ENCODE results near the gene SLC35G2. TPM values are rescaled to one million over a fixed set of nuclear protein-coding genes. Genes with fewer than 3 reads are reported as not detected.
"Not testable (repeated sequence)": the region's sequence is repeated elsewhere in the genome, so short reads cannot be mapped to it uniquely, and the experiment has no call there.

SLC35G2 gene
- polyA plus RNA-seq, 1 donor = 1.7 TPM

DNA sequence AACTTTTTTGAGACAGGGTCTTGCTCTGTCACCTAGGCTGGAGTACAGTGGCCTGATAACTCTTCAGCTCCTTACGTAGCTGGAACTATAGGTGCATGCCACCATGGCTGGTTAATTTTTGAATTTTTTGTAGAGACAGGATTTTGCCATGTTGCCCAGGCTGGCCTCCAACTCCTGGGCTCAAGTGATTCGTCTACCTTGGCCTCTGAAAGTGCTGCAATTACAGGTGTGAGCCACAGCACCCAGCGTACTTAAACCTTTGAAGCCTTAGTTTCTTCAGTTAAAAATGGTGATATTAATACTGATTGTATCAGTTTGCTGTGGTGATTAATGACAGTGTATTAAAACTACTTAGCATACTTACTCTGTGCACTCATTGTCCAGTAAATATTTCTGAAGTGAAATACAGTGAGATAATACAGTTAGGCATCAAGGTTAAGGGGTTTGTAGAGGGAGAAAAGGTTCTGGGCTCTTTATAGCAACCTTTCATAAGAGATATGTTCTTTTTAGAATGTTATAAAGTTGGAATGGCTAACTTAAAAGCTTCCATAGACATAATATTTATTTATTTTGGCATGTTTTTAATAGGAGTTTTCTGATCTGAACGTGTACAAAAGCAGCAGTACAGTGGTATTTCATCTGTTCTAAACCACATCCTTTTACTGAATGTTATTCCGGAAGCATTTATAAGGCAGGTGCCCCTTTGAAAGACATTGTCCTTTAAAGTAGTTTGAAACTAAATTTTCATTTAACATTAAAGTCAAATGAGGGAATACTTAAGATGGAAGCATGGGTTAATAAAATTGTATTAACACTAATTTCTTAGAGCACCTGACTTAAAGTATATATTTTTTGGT, 66.7 kb downstream of the SLC35G2 start:
- no peak for DNase-seq (ENCODE audit: low read depth)

DNA sequence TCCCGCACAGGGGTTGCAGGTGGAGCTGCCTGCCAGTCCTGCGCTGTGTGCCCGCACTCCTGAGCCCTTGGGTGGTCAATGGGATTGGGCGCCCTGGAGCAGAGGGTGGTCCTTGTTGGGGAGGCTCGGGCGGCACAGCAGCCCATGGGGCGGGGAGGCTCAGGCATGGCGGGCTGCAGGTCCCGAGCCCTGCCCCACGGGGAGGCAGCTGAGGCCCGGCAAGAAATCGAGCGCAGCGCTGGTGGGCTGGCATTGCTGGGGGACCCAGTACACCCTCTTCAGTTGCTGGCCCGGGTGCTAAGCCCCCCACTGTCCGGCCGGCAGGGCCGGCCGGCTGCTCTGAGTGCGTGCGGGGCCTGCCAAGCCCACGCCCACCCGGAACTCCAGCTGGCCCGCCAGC, 71.0 kb downstream of the SLC35G2 start:
- no peak for DNase-seq (ENCODE audit: low read depth)

DNA sequence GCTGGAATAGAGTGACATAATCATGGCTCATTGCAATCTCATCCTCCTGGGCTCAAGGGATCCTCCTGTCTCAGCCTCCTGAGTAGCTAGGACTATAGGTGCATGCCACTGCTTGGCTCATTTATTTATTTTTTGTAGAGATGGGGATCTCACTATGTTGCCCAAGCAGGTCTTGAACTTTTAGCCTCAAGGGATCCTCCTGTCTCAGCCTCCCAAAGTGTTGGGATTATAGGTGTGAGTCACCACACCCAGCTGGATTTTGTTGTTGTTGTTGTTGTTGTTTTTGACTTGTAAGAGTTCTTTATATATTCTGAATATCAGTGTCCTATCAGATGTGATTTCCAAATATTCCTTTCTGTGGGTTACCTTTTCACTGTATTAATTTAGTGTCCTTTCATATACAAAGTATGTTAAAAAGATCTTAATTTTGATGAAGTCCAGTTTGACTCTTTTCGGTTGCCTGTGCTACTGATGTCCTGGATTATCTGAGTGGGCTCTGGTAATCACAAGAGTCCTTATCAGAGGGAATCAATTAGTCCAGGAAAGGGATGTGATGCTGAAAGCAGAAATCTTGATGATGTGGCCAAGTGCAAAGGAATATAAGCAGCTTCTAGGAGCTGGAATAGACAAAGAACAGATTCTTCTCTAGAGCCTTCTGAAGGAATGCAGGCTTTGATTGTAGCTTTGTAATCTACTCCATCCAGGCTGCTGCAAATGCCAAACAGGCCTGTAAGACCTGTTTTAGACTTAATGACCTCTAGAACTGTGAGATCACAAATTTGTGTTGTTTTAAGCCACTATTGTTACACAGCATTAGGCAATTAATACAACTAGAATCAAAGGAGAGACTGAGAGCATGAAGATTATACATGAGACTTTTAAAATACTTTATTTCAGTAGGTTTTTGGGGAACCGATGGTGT, 73.3 kb downstream of the SLC35G2 start:
- DNase-seq (ENCODE audit: low read depth) = no peak

DNA sequence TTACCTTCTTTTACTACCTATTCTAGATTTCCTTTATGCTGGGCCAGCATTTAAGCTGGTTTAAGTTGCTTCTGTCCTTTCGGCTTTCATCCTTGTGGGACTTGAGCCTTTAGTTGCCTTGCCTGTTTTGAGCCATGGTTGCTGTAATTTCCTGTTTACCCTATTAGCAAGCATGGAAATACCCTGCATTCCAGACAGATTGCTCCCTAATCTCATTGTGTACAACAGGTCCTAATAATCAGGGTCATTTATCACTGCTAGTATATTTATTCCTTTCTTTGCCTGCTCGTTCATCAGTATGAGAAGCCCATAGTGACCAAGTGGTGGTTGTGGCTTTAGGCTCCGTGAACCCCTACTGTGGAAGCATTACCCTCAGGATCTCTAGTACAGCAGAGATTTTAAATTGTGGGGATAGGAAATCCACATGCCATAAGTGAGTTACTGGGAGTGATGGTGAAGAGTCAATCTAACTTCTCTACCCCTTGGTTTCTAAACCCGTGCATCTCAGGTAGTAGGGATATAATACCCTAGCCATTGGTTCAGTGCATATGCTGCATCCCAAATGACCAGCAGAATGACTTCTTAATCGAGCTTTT, 75.0 kb downstream of the SLC35G2 start:
- DNase-seq (ENCODE audit: low read depth) = no peak

- DNase-seq (ENCODE audit: low read depth) = not testable (repeated sequence)
Observed at GRCh38 chr3:136897171-136897570, 78.2 kb downstream of the SLC35G2 start.

DNA sequence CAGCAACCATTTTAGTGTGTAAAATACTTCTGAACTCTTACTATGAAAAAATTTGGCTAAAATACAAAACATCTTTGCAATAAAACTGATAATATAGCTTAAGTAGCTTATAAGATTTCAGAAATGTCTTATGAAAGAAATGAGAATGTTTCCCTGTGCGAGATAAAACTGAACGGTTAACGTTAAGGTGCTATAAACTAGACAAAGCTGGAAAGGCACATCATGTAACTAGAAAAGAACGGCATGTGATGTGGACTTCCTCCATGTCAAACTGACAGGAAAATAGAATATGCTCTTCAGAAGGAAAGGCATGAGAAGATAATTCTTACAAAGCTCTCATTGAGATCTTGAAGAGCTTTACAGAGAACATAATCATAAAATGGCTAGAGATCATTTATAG, 79.6 kb downstream of the SLC35G2 start:
- DNase-seq (ENCODE audit: low read depth) = no peak

DNA sequence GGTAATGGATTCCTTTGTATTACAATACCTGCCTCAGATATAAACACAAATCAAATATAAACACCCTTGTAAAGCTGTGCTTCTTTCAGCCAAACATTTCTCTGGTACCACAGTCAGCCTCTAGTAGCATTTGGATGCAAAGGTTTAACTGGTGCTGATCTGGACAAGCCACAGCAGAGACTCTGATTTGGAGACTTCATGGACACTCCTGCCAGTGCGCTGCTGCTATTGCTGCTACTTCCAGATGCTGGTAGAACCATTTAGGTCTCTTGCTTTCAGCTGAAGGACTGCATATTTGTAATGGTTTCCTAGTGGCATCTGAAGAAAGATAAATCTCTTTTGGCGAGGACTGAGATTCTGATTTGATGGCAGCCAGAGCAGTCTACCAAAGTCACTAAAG, 80.0 kb downstream of the SLC35G2 start:
- no peak for DNase-seq (ENCODE audit: low read depth)

DNA sequence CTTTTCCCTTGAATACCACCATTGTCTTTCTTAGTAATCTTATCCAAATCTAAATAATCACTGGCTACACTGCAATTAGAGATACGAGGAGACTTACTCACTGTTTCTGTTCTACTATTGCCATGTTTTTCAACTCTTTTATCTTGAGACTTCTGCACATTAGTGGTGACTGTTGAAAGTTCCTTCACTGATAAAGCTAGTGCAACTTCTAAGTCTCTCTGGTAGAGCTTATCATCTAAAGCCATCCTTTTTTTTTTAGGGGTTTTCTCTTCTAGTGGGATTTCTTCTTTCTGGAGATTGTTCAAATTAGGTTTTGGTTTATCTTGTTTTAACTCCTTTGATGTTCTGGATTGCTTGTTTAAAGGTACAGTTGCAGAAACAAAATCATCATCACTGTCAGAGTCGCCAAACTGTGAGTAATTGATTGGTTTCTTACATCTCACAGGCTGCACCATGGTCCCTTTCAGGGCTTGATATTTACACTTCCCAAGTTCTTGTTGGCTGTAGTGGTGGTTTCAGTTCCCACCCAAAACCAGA, 80.8 kb downstream of the SLC35G2 start:
- no peak for DNase-seq (ENCODE audit: low read depth)

GRCh38 chr3:136900694-136901093, 81.8 kb downstream of the SLC35G2 start:
- not testable (repeated sequence) for DNase-seq (ENCODE audit: low read depth)

- DNase-seq (ENCODE audit: low read depth) = no peak
Observed at GRCh38 chr3:136901391-136901790, 82.5 kb downstream of the SLC35G2 start.

DNA sequence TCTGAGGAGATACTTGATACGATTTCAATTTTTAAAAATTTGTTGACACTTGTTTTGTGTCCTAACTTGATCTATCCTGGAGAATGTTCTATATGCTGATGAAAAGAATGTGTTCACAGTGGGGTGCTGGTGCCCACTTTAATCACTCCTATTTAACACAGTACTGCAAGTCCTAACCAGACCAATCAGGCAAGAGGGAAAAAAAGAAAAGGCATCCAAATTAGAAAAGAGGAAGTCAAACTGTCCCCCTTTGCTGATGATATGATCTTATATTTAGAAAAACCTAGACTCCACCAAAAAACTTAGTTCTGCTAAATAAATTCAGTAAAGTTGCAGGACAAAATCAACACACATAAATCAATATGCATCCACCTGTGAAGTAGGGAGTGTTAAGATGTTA, 83.6 kb downstream of the SLC35G2 start:
- not testable (repeated sequence) for DNase-seq (ENCODE audit: low read depth)

DNA sequence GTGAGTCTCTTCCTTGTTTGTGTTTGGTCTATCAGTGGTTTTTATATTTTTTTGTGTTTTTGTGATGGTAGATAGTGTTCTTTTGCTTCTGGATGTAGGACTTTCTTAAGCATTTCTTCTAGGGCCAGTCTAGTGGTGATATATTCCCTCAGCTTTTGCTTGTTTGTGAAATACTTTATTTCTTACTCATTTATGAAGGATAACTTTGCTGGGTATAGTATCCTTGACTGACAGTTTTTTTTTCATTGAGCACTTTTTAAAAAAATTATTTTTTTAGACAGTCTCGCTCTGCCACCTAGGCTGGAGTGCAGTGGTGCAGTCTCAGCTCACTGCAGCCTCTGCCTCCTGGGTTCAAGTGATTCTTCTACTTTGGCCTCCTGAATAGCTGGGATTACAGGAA, 85.0 kb downstream of the SLC35G2 start:
- no peak for DNase-seq (ENCODE audit: low read depth)

DNA sequence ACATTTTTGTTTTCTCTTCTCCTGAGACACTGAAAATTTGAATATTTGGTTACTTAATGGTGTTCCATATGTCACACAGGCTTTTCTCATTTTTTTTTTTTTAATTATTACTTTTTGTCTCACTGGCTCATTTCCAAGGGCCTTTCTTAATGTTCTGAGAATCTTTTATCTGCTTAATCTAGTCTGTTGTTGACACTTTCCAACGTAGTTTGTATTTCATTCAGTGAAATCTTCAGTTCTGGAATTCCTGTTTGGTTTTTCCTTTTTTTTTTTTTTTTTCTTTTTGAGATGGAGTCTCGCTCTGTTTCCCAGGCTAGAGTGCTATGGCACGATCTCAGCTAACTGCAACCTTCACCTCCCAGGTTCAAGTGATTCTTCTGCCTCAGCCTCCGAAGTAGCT, 85.8 kb downstream of the SLC35G2 start:
- no peak for DNase-seq (ENCODE audit: low read depth)

Other genes starting within 250 kb of the SLC35G2 start
- 30.3 TPM for gene STAG1, start 66.7 kb upstream of the SLC35G2 start, polyA plus RNA-seq (ENCODE audit: insufficient read length)
- 29.4 TPM for gene NCK1, start 43.1 kb downstream of the SLC35G2 start, polyA plus RNA-seq (ENCODE audit: insufficient read length)
- 1.3 TPM for gene IL20RB, start 138.9 kb downstream of the SLC35G2 start, polyA plus RNA-seq (ENCODE audit: insufficient read length)

Measured in forelimb muscle (tissue), 1 donor.